ENCODE data around the gene BCAT1.

GRCh38 chr12:24940157-24940556 is 8.7 kb downstream of the BCAT1 start:
- TF ChIP-seq POLR2A (IDR thresholded peaks at IDR 0.05; ENCODE audit: low read depth, low read length): no peak
- no peak for TF ChIP-seq POLR2AphosphoS5 (IDR thresholded peaks at IDR 0.05; ENCODE audit: low read depth, low read length)
- no peak for TF ChIP-seq TAF1 (IDR thresholded peaks at IDR 0.05; ENCODE audit: borderline replicate concordance, low read depth, low read length)
